Ureter (tissue), 1 donor: Measurements from ENCODE around the gene GPBAR1. TPM values are rescaled to one million over a fixed set of nuclear protein-coding genes. Genes with fewer than 3 reads are reported as not detected.

Experiments used
- DNase-seq: peaks from one replicate; pipeline ENCODE4 v3.0.0-alpha.2; 2020; ENCODE audit warnings: low spot score
- total RNA-seq: library from RNA; stranded (reverse); gene quantifications from one replicate; pipeline ENCODE4 v1.2.4, GENCODE V29; 2023
- donor health status: DM: yes; HTN: yes; CAD: no.

GPBAR1 gene
- 1.5 TPM for total RNA-seq

GRCh38 chr2:218260742-218261422 lies at the start of gene GPBAR1:
Gene GPBAR1 (plus strand): TSS chr2:218261015. CDS start chr2:218262725, 1,710 bp downstream.
- DNase-seq = no peak

- no peak for DNase-seq
These were observed 46.7 kb upstream of the GPBAR1 start for GRCh38 chr2:218214116-218214515.

- DNase-seq = no peak
These were observed 44.5 kb upstream of the GPBAR1 start for GRCh38 chr2:218216336-218216673.

- DNase-seq = peak; percentile 96
These were observed 44.0 kb upstream of the GPBAR1 start, which contains the start of gene ARPC2 for GRCh38 chr2:218216674-218217359. Gene ARPC2 (plus strand): TSS chr2:218217189. CDS start chr2:218217471, 282 bp downstream.

GRCh38 chr2:218217360-218218267 lies 43.2 kb upstream of the GPBAR1 start:
- DNase-seq = peak; percentile 80

- no peak for DNase-seq
These were observed 42.3 kb upstream of the GPBAR1 start for GRCh38 chr2:218218268-218219185.

- DNase-seq = no peak
These were observed 40.9 kb upstream of the GPBAR1 start for GRCh38 chr2:218219934-218220333.

GRCh38 chr2:218221000-218221399 lies 39.8 kb upstream of the GPBAR1 start:
- no peak for DNase-seq

GRCh38 chr2:218223046-218223445 lies 37.8 kb upstream of the GPBAR1 start:
- DNase-seq = no peak

- DNase-seq = no peak
These were observed 36.6 kb upstream of the GPBAR1 start for GRCh38 chr2:218224186-218224585.

- no peak for DNase-seq
These were observed 33.9 kb upstream of the GPBAR1 start for GRCh38 chr2:218226903-218227302.

- no peak for DNase-seq
These were observed 32.3 kb upstream of the GPBAR1 start for GRCh38 chr2:218228366-218229090.

- no peak for DNase-seq
These were observed 31.6 kb upstream of the GPBAR1 start for GRCh38 chr2:218229239-218229638.

GRCh38 chr2:218229851-218230250 lies 31.0 kb upstream of the GPBAR1 start:
- no peak for DNase-seq

- DNase-seq = no peak
These were observed 29.9 kb upstream of the GPBAR1 start for GRCh38 chr2:218230882-218231281.

- DNase-seq = no peak
These were observed 27.3 kb upstream of the GPBAR1 start for GRCh38 chr2:218233543-218233942.

- no peak for DNase-seq
These were observed 26.3 kb upstream of the GPBAR1 start for GRCh38 chr2:218234521-218234920.

GRCh38 chr2:218235017-218235416 lies 25.8 kb upstream of the GPBAR1 start:
- no peak for DNase-seq

- no peak for DNase-seq
These were observed 24.0 kb upstream of the GPBAR1 start for GRCh38 chr2:218236829-218237228.

GRCh38 chr2:218238887-218239286 lies 21.9 kb upstream of the GPBAR1 start:
- DNase-seq = no peak

GRCh38 chr2:218244204-218244603 lies 16.6 kb upstream of the GPBAR1 start:
- DNase-seq = no peak
